Measurements from ENCODE around the gene KLHL29.

GRCh38 chr2:23661276-23662050 is 276.5 kb downstream of the KLHL29 start:
- TF ChIP-seq CTCF (IDR thresholded peaks at IDR 0.05) (no peak), POLR2A (IDR thresholded peaks at IDR 0.05) (no peak), EP300 (IDR thresholded peaks at IDR 0.05) (no peak)

All from ovary (tissue), 3 donors.